ENCODE measurements around the gene FSTL4.
"Not testable (repeated sequence)": the region's sequence is repeated elsewhere in the genome, so short reads cannot be mapped to it uniquely, and the experiment has no call there.

Gene FSTL4

DNA sequence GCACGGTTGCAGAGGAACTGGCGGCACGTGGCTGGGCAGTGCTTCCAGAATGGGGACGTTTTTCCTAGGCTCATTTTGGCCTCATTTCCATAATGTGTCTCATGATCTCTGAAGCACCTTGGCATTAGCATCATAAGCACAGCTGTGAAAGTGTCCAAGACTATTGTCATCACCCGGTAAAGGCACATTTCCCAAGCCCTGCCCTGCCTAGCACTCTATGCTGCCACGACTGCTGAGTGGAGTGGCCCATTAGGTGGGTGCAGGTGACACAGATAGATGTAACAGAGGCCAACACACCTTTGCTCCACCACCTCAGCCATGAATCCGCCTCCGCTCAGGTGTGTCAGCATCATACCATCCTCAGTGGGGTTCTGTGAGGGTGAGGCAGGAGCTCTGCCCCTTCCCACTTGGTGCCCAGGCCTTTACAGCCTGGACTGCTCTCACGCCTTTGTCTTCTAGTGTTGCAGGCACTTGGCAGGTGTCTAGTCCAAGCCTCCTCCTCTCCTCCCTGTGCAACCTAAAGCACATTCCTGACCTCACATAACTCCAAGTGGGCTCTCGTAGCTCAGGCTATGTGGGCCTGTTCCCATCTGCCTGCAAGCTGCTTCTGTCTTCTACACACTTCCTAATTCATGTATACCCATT, 213.0 kb downstream of the FSTL4 start:
- Histone ChIP-seq H3K4me1 (ENCODE audit: control insufficient read depth, insufficient read depth, low read length) (peaks cover 5% of the 10 kb centered on the region), H3K9me3 (ENCODE audit: control insufficient read depth, insufficient read depth, low read length) (no peaks in the 10 kb centered on the region), H3K27me3 (ENCODE audit: control insufficient read depth, insufficient read depth, low read length) (no peaks in the 10 kb centered on the region), H3K36me3 (ENCODE audit: control insufficient read depth, insufficient read depth, low read length) (no peaks in the 10 kb centered on the region), H3K4me3 (ENCODE audit: low read length) (no peak overlapping the region), H3K27ac (ENCODE audit: low read length) (no peak overlapping the region)
- WGBS (ENCODE audit: insufficient coverage, insufficient read length): no CpG with 5 or more reads among the region's 10 CpGs
- no peak for DNase-seq (ENCODE audit: low read depth, low spot score)

DNA sequence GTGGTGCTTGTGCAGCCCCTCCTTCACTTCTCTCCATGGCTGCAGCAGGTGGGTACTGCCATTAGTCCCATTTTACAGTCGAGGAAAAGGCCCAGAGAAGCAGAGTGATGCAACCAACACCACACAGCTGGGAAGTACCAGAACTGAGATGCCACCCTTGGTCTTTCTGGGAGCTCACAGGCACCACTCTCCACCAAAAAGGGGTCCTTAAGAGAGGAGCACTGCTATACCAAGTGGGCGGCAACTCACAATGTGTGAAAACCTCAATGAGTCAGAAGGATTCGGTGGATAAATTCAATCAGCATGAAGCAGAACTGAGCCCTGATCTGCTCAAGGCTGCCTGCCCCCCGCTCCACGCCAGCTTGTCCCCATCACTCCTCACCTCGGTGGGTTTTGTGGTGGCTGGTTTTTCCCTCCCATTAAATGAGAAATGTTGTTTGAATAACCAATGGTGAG, 213.7 kb downstream of the FSTL4 start:
- no CpG with 5 or more reads among the region's 6 CpGs for WGBS (ENCODE audit: insufficient coverage, insufficient read length)

GRCh38 chr5:133397990-133398645, 214.2 kb downstream of the FSTL4 start:
- Histone ChIP-seq H3K36me3 (ENCODE audit: control insufficient read depth, insufficient read depth, low read length) (no peaks in the 10 kb centered on the region), H3K4me3 (ENCODE audit: low read length) (no peak overlapping the region), H3K27ac (ENCODE audit: low read length) (no peak overlapping the region), H3K27me3 (ENCODE audit: control insufficient read depth, insufficient read depth, low read length) (no peaks in the 10 kb centered on the region), H3K4me1 (ENCODE audit: control insufficient read depth, insufficient read depth, low read length) (peaks cover 5% of the 10 kb centered on the region), H3K9me3 (ENCODE audit: control insufficient read depth, insufficient read depth, low read length) (no peaks in the 10 kb centered on the region)
- DNase-seq (ENCODE audit: low read depth, low spot score): no peak
- WGBS (ENCODE audit: insufficient coverage, insufficient read length): no CpG with 5 or more reads among the region's 9 CpGs

More for the DNA sequence above, 213.7 kb downstream of the FSTL4 start:
- H3K4me1 ChIP-seq (ENCODE audit: control insufficient read depth, insufficient read depth, low read length): peaks cover 5% of the 10 kb centered on the region
- DNase-seq (ENCODE audit: low read depth, low spot score): no peak
- H3K27ac ChIP-seq (ENCODE audit: low read length): no peak overlapping the region
- no peaks in the 10 kb centered on the region for H3K36me3 ChIP-seq (ENCODE audit: control insufficient read depth, insufficient read depth, low read length)
- no peaks in the 10 kb centered on the region for H3K27me3 ChIP-seq (ENCODE audit: control insufficient read depth, insufficient read depth, low read length)
- H3K9me3 ChIP-seq (ENCODE audit: control insufficient read depth, insufficient read depth, low read length): no peaks in the 10 kb centered on the region
- H3K4me3 ChIP-seq (ENCODE audit: low read length): no peak overlapping the region

DNA sequence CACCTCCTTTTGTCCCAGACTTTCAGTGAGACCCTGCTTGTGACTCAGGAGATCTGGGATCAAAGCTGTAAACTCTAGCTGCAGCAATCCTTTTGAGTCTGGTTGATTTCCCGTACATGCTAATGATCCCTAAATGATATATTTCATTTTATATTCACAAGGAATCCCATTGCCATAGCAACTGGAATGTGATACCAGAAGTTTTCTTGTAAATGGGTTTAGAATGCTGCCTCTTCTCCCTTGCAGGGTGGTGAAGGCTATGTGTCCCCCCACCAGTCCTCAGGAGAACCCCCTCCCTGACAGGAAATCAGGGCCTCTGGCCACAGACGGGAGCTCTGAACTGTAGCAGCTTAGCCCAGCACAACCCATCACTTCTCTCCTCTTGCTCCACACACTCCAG, 215.0 kb downstream of the FSTL4 start:
- no CpG with 5 or more reads among the region's 2 CpGs for WGBS (ENCODE audit: insufficient coverage, insufficient read length)
- Histone ChIP-seq H3K4me3 (ENCODE audit: low read length) (no peak overlapping the region), H3K27ac (ENCODE audit: low read length) (no peak overlapping the region), H3K27me3 (ENCODE audit: control insufficient read depth, insufficient read depth, low read length) (no peaks in the 10 kb centered on the region), H3K9me3 (ENCODE audit: control insufficient read depth, insufficient read depth, low read length) (no peaks in the 10 kb centered on the region), H3K36me3 (ENCODE audit: control insufficient read depth, insufficient read depth, low read length) (no peaks in the 10 kb centered on the region), H3K4me1 (ENCODE audit: control insufficient read depth, insufficient read depth, low read length) (peaks cover 5% of the 10 kb centered on the region)
- DNase-seq (ENCODE audit: low read depth, low spot score): no peak

DNA sequence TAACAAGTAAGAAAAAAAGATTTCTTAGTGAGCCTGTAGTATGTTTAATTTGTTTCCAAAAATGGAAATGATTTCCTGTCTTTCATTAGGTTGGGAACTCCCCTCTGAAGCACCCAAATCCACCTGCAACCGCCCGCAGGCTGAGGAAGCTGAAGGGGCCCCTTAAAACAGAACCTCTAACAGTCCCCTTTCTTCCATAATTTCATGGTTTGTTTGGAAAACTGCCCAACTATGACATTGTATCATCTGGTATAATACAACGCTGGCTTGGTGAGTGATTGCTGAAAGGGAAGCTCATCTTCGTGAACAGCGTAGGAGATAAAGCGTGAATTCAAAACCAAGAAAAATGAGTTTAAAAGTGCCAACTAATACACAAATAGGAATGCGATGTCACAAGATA, 215.5 kb downstream of the FSTL4 start:
- H3K27ac ChIP-seq (ENCODE audit: low read length): no peak overlapping the region
- WGBS (ENCODE audit: insufficient coverage, insufficient read length): no CpG with 5 or more reads among the region's 7 CpGs

GRCh38 chr5:133396187-133396741, 216.1 kb downstream of the FSTL4 start:
- H3K27me3 ChIP-seq (ENCODE audit: control insufficient read depth, insufficient read depth, low read length): no peaks in the 10 kb centered on the region
- no CpG with 5 or more reads among the region's 6 CpGs for WGBS (ENCODE audit: insufficient coverage, insufficient read length)
- no peaks in the 10 kb centered on the region for H3K36me3 ChIP-seq (ENCODE audit: control insufficient read depth, insufficient read depth, low read length)
- H3K9me3 ChIP-seq (ENCODE audit: control insufficient read depth, insufficient read depth, low read length): no peaks in the 10 kb centered on the region
- DNase-seq (ENCODE audit: low read depth, low spot score): no peak
- H3K27ac ChIP-seq (ENCODE audit: low read length): no peak overlapping the region
- H3K4me3 ChIP-seq (ENCODE audit: low read length): no peak overlapping the region
- H3K4me1 ChIP-seq (ENCODE audit: control insufficient read depth, insufficient read depth, low read length): peaks cover 5% of the 10 kb centered on the region

More for the DNA sequence above, 215.5 kb downstream of the FSTL4 start:
- Histone ChIP-seq H3K27me3 (ENCODE audit: control insufficient read depth, insufficient read depth, low read length) (no peaks in the 10 kb centered on the region), H3K4me3 (ENCODE audit: low read length) (no peak overlapping the region), H3K4me1 (ENCODE audit: control insufficient read depth, insufficient read depth, low read length) (peaks cover 5% of the 10 kb centered on the region), H3K36me3 (ENCODE audit: control insufficient read depth, insufficient read depth, low read length) (no peaks in the 10 kb centered on the region), H3K9me3 (ENCODE audit: control insufficient read depth, insufficient read depth, low read length) (no peaks in the 10 kb centered on the region)
- no peak for DNase-seq (ENCODE audit: low read depth, low spot score)

GRCh38 chr5:133395207-133395606, 217.1 kb downstream of the FSTL4 start:
- not testable (repeated sequence) for H3K4me3 ChIP-seq (ENCODE audit: low read length); H3K27ac ChIP-seq (ENCODE audit: low read length); H3K27me3 ChIP-seq (ENCODE audit: control insufficient read depth, insufficient read depth, low read length); H3K36me3 ChIP-seq (ENCODE audit: control insufficient read depth, insufficient read depth, low read length); H3K4me1 ChIP-seq (ENCODE audit: control insufficient read depth, insufficient read depth, low read length); H3K9me3 ChIP-seq (ENCODE audit: control insufficient read depth, insufficient read depth, low read length); DNase-seq (ENCODE audit: low read depth, low spot score)
- WGBS (ENCODE audit: insufficient coverage, insufficient read length): no CpG with 5 or more reads among the region's 21 CpGs

- H3K27me3 ChIP-seq (ENCODE audit: control insufficient read depth, insufficient read depth, low read length); H3K4me1 ChIP-seq (ENCODE audit: control insufficient read depth, insufficient read depth, low read length): not testable (repeated sequence)
Observed at GRCh38 chr5:133394477-133394817, 217.9 kb downstream of the FSTL4 start.

GRCh38 chr5:133393776-133394476, 218.4 kb downstream of the FSTL4 start:
- DNase-seq (ENCODE audit: low read depth, low spot score): no peak
- no peaks in the 10 kb centered on the region for H3K36me3 ChIP-seq (ENCODE audit: control insufficient read depth, insufficient read depth, low read length)
- no peak overlapping the region for H3K4me3 ChIP-seq (ENCODE audit: low read length)
- no peak overlapping the region for H3K27ac ChIP-seq (ENCODE audit: low read length)
- H3K27me3 ChIP-seq (ENCODE audit: control insufficient read depth, insufficient read depth, low read length): no peaks in the 10 kb centered on the region
- H3K4me1 ChIP-seq (ENCODE audit: control insufficient read depth, insufficient read depth, low read length): no peaks in the 10 kb centered on the region
- WGBS (ENCODE audit: insufficient coverage, insufficient read length): no CpG with 5 or more reads among the region's 17 CpGs
- H3K9me3 ChIP-seq (ENCODE audit: control insufficient read depth, insufficient read depth, low read length): no peaks in the 10 kb centered on the region

More at GRCh38 chr5:133394477-133394817, 217.9 kb downstream of the FSTL4 start:
- not testable (repeated sequence) for DNase-seq (ENCODE audit: low read depth, low spot score); H3K9me3 ChIP-seq (ENCODE audit: control insufficient read depth, insufficient read depth, low read length); H3K4me3 ChIP-seq (ENCODE audit: low read length); H3K36me3 ChIP-seq (ENCODE audit: control insufficient read depth, insufficient read depth, low read length); H3K27ac ChIP-seq (ENCODE audit: low read length)
- WGBS (ENCODE audit: insufficient coverage, insufficient read length): no CpG with 5 or more reads among the region's 22 CpGs

DNA sequence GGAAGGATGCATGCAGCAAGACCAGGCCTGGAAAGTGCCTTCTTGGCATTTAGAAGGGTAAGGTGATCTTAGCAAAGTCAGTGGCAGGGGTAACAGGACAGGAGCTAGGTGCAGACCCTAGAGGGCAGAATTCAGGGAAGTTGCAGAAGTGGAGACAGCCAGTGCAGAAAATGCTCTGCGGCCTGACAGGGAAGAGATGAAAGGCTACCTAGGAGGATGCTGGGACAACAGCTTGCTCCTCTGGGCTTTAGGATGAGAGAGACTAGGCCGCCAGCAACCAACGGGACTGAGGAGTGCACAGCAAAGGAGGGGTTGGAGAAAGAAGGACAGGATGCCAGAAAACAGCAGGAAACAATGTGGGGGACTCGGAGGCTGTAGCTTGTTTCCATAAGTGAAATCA, 219.9 kb downstream of the FSTL4 start:
- Histone ChIP-seq H3K4me1 (ENCODE audit: control insufficient read depth, insufficient read depth, low read length) (no peaks in the 10 kb centered on the region), H3K27ac (ENCODE audit: low read length) (no peak overlapping the region), H3K9me3 (ENCODE audit: control insufficient read depth, insufficient read depth, low read length) (no peaks in the 10 kb centered on the region), H3K27me3 (ENCODE audit: control insufficient read depth, insufficient read depth, low read length) (no peaks in the 10 kb centered on the region), H3K36me3 (ENCODE audit: control insufficient read depth, insufficient read depth, low read length) (no peaks in the 10 kb centered on the region), H3K4me3 (ENCODE audit: low read length) (no peak overlapping the region)
- DNase-seq (ENCODE audit: low read depth, low spot score): no peak
- WGBS (ENCODE audit: insufficient coverage, insufficient read length): no CpG with 5 or more reads among the region's 4 CpGs
